HepG2 (cell line): ENCODE data around the gene NPHP4. TPM values are rescaled to one million over a fixed set of nuclear protein-coding genes. Genes with fewer than 3 reads are reported as not detected.

ENCODE experiments used
- BRD4 ChIP-seq: sonication (generic); formaldehyde crosslinking; IDR thresholded peaks from 2 replicates; pipeline ENCODE4 v1.4.0; 2020; ENCODE audit warnings: missing genetic modification reagents
- EHMT2 ChIP-seq: fragments of 200-600 bp; sonication (generic); IDR thresholded peaks from 2 replicates; pipeline ENCODE4 v1.7.0; 2017; ENCODE audit warnings: antibody characterized with exemption, low read depth, low read length, borderline replicate concordance
- FOXO1 ChIP-seq: sonication (generic); formaldehyde crosslinking; IDR thresholded peaks from 2 replicates; pipeline ENCODE4 v1.4.0; 2020; ENCODE audit warnings: missing genetic modification reagents
- GABPA ChIP-seq, 2 experiments: IDR thresholded peaks; 2 replicates each; pipeline ENCODE4 v1.6.1; 2011 to 2016; ENCODE audit warnings: low read depth in 2 of 2, low read length in 1 of 2, missing biosample characterization in 1 of 2, missing genetic modification characterization in 1 of 2
- KAT7 ChIP-seq: IDR thresholded peaks from 2 replicates; pipeline ENCODE4 v1.6.1; 2018; ENCODE audit warnings: borderline replicate concordance, missing compliant biosample characterization
- KAT8 ChIP-seq: IDR thresholded peaks from 2 replicates; pipeline ENCODE4 v1.6.1; 2016; ENCODE audit warnings: missing genetic modification reagents, missing compliant biosample characterization
- KDM5B ChIP-seq: sonication (generic); formaldehyde crosslinking; IDR thresholded peaks from 2 replicates; pipeline ENCODE4 v1.4.0; 2020; ENCODE audit warnings: missing genetic modification reagents, mild to moderate bottlenecking, borderline replicate concordance
- MIXL1 ChIP-seq: IDR thresholded peaks from 2 replicates; pipeline ENCODE4 v1.6.1; 2016
- PAXIP1 ChIP-seq: sonication (generic); formaldehyde crosslinking; conservative IDR thresholded peaks from 2 replicates; pipeline ENCODE4 v1.4.0; 2020; ENCODE audit warnings: mild to moderate bottlenecking, missing genetic modification reagents, moderate library complexity
- POLR2A ChIP-seq, 2 experiments: IDR thresholded peaks; 2 replicates each; pipeline ENCODE4 v1.6.1; 2011; ENCODE audit warnings: low read depth in 2 of 2, low read length in 2 of 2, mild to moderate bottlenecking in 1 of 2, moderate library complexity in 1 of 2; ENCODE audit not compliant: insufficient read depth in 1 of 2
- RARA ChIP-seq: IDR thresholded peaks from 2 replicates; pipeline ENCODE4 v1.6.1; 2016; ENCODE audit warnings: missing genetic modification reagents, missing compliant biosample characterization
- ZFAT ChIP-seq: sonication (generic); formaldehyde crosslinking; conservative IDR thresholded peaks from 2 replicates; pipeline ENCODE4 v1.8.1; 2023; ENCODE audit warnings: missing genetic modification reagents, inconsistent platforms
- ZNF263 ChIP-seq: sonication (generic); formaldehyde crosslinking; IDR thresholded peaks from 2 replicates; pipeline ENCODE4 v1.4.0; 2020; ENCODE audit warnings: missing genetic modification reagents
- ZNF460 ChIP-seq: sonication (generic); formaldehyde crosslinking; IDR thresholded peaks from 2 replicates; pipeline ENCODE4 v1.5.1; 2020; ENCODE audit warnings: missing genetic modification reagents, mild to moderate bottlenecking, borderline replicate concordance
- ZNF644 ChIP-seq: IDR thresholded peaks from 2 replicates; pipeline ENCODE4 v1.6.1; 2016; ENCODE audit warnings: low read depth
- polyA plus RNA-seq, 8 experiments: library from polyadenylated mRNA; depleted of rRNA in 3 of 8; stranded (reverse) in 7 of 8; unstranded in 1 of 8; fragments of >200 nt; fragmentation: Illumina TruSeq in 4 of 8; extraction: Trizol in 4 of 8; gene quantifications; 2 replicates each; pipeline versions ENCODE4 v1.2.1 to v1.2.3, GENCODE V29; 2011 to 2016; ENCODE audit warnings: low read depth in 4 of 8, missing spikeins in 1 of 8, mixed read lengths in 1 of 8; ENCODE audit not compliant: insufficient read depth in 1 of 8
- total RNA-seq, 5 experiments: library from RNA; depleted of rRNA; stranded (reverse); fragments of >200 nt; fragmentation: Illumina TruSeq; extraction: Trizol; gene quantifications; 2 replicates each; pipeline ENCODE4 v1.2.3, GENCODE V29; 2016; ENCODE audit warnings: low read depth in 1 of 5
- TF ChIP-seq, protein P1 (sequence below): IDR thresholded peaks from 2 replicates; pipeline ENCODE4 v1.6.1; 2012; ENCODE audit warnings: inconsistent platforms
- TF ChIP-seq, protein P2 (sequence below): sonication (generic); formaldehyde crosslinking; IDR thresholded peaks from 2 replicates; pipeline ENCODE4; 2020; ENCODE audit warnings: missing genetic modification reagents, mild to moderate bottlenecking, borderline replicate concordance
- TF ChIP-seq, protein P3 (sequence below): sonication (generic); formaldehyde crosslinking; IDR thresholded peaks from 2 replicates; pipeline ENCODE4 v1.4.0; 2020; ENCODE audit warnings: mild to moderate bottlenecking, missing genetic modification reagents
- TF ChIP-seq, protein P4 (sequence below): conservative IDR thresholded peaks from 2 replicates; pipeline ENCODE4 v1.6.1; 2018; ENCODE audit warnings: missing genetic modification reagents

Gene NPHP4
- total and polyA plus RNA-seq, 2 of the 13 experiments (the other 11 are each of a cell fraction or from before 2014, with no cell fraction given), result 4.4 to 6.8 TPM

DNA sequence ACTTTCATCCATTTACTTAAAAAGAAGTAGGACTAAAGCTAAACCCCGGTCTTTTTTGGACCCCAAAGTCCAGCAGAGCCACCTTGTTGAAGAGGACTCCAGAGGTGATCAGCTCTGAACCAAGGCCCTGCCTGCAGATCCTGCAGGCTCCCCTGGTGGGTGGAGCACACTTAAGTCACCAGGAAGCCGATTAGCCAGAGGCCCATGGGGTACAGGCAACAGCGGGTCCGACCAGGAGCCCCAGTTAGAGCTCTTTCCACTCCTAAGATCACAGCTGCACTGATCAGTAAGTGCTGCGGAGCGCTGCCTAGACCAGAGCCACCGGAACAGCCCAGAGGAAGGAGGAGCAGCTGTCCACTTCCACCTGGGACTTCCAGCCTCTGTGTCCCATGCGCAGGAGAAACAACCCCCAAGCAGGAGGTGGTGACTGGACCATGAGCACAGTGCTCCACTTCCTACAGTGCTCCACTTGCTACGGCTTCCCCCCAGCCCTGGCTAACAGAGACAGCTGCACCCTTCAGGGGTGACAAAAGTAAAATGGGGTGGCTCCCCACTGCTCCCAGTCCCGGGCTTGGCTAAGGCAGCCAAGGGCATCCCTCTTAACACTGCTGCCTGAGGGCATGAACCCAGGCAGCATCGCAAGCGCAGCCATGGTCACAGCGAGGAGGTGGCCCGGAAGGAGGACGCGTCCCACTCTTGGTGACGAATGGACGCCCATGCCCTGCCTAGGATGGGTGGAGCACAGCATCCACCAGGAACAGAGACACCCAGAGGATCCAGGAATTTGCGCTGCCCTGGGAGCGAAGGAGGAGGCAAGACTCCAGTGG is 58.0 kb downstream of the NPHP4 start (continued):
- TF ChIP-seq EHMT2, result 0 out of 2 replicates have a peak, but pooled peaks have one; percentile 52
- no peak for TF ChIP-seq RARA (CRISPR knock-in tag)
- TF ChIP-seq BRD4 (CRISPR knock-in tag), result peak; percentile 22; the same call in 1 of the 2 replicates
- TF ChIP-seq GABPA (IDR thresholded peaks at IDR 0.05; ENCODE audit: low read depth, low read length), result no peak
- TF ChIP-seq GABPA (CRISPR knock-in tag; IDR thresholded peaks at IDR 0.05; ENCODE audit: low read depth), result peak; percentile 9; the same call in 1 of the 2 replicates
- TF ChIP-seq MIXL1 (CRISPR knock-in tag), result peak; percentile 5; the same call in 1 of the 2 replicates
- peak; percentile 30 to 55; a peak in 2 of 4 replicates for TF ChIP-seq POLR2A (IDR thresholded peaks at IDR 0.05; ENCODE audit: insufficient read depth in 1 of 2, low read depth in 2 of 2, low read length in 2 of 2)
- TF ChIP-seq KAT8 (CRISPR knock-in tag), result 0 out of 2 replicates have a peak, but pooled peaks have one; percentile 25
- TF ChIP-seq ZFAT (CRISPR knock-in tag), result no peak
- TF ChIP-seq KAT7, result peak; percentile 6; the same call in 1 of the 2 replicates
- no peak for TF ChIP-seq FOXO1 (CRISPR knock-in tag)
- TF ChIP-seq KDM5B (CRISPR knock-in tag), result 0 out of 2 replicates have a peak, but pooled peaks have one; percentile 26
- TF ChIP-seq ZNF460 (CRISPR knock-in tag), result no peak
- TF ChIP-seq, protein P1, sequence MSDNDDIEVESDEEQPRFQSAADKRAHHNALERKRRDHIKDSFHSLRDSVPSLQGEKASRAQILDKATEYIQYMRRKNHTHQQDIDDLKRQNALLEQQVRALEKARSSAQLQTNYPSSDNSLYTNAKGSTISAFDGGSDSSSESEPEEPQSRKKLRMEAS, result peak; percentile 14; the same call in 1 of the 2 replicates
- TF ChIP-seq, protein P2, sequence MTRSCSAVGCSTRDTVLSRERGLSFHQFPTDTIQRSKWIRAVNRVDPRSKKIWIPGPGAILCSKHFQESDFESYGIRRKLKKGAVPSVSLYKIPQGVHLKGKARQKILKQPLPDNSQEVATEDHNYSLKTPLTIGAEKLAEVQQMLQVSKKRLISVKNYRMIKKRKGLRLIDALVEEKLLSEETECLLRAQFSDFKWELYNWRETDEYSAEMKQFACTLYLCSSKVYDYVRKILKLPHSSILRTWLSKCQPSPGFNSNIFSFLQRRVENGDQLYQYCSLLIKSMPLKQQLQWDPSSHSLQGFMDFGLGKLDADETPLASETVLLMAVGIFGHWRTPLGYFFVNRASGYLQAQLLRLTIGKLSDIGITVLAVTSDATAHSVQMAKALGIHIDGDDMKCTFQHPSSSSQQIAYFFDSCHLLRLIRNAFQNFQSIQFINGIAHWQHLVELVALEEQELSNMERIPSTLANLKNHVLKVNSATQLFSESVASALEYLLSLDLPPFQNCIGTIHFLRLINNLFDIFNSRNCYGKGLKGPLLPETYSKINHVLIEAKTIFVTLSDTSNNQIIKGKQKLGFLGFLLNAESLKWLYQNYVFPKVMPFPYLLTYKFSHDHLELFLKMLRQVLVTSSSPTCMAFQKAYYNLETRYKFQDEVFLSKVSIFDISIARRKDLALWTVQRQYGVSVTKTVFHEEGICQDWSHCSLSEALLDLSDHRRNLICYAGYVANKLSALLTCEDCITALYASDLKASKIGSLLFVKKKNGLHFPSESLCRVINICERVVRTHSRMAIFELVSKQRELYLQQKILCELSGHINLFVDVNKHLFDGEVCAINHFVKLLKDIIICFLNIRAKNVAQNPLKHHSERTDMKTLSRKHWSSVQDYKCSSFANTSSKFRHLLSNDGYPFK, result 0 out of 2 replicates have a peak, but pooled peaks have one; percentile 29
- TF ChIP-seq PAXIP1, result peak; percentile 73
- TF ChIP-seq ZNF263 (CRISPR knock-in tag), result peak; percentile 96
- TF ChIP-seq, protein P3, sequence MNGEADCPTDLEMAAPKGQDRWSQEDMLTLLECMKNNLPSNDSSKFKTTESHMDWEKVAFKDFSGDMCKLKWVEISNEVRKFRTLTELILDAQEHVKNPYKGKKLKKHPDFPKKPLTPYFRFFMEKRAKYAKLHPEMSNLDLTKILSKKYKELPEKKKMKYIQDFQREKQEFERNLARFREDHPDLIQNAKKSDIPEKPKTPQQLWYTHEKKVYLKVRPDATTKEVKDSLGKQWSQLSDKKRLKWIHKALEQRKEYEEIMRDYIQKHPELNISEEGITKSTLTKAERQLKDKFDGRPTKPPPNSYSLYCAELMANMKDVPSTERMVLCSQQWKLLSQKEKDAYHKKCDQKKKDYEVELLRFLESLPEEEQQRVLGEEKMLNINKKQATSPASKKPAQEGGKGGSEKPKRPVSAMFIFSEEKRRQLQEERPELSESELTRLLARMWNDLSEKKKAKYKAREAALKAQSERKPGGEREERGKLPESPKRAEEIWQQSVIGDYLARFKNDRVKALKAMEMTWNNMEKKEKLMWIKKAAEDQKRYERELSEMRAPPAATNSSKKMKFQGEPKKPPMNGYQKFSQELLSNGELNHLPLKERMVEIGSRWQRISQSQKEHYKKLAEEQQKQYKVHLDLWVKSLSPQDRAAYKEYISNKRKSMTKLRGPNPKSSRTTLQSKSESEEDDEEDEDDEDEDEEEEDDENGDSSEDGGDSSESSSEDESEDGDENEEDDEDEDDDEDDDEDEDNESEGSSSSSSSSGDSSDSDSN (CRISPR knock-in tag), result peak; percentile 53; the same call in 1 of the 2 replicates
- TF ChIP-seq, protein P4, sequence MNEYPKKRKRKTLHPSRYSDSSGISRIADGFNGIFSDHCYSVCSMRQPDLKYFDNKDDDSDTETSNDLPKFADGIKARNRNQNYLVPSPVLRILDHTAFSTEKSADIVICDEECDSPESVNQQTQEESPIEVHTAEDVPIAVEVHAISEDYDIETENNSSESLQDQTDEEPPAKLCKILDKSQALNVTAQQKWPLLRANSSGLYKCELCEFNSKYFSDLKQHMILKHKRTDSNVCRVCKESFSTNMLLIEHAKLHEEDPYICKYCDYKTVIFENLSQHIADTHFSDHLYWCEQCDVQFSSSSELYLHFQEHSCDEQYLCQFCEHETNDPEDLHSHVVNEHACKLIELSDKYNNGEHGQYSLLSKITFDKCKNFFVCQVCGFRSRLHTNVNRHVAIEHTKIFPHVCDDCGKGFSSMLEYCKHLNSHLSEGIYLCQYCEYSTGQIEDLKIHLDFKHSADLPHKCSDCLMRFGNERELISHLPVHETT (CRISPR knock-in tag), result no peak
- TF ChIP-seq ZNF644 (CRISPR knock-in tag), result 0 out of 2 replicates have a peak, but pooled peaks have one; percentile 4
